Stimulated activated naive CD4-positive, alpha-beta T cell (primary cell): ENCODE results near the gene SLITRK2.

ENCODE experiments used
- DNase-seq, 6 experiments: peaks; one replicate each; lab custom pipeline; 2025; lab: John Stamatoyannopoulos, UW

Gene SLITRK2

GRCh38 chrX:145853181-145853580 lies 35.6 kb downstream of the SLITRK2 start:
- DNase-seq = no peak

GRCh38 chrX:145856181-145856580 lies 38.6 kb downstream of the SLITRK2 start:
- DNase-seq = no peak

GRCh38 chrX:145861818-145862217 lies 44.2 kb downstream of the SLITRK2 start:
- DNase-seq = no peak

GRCh38 chrX:145865082-145865481 lies 47.5 kb downstream of the SLITRK2 start:
- DNase-seq = no peak
